PC-9 (cell line): ENCODE results near the gene ENO4. TPM values are rescaled to one million over a fixed set of nuclear protein-coding genes. Genes with fewer than 3 reads are reported as not detected.

Experiments
- BruUV-seq: library from RNA; stranded (reverse); fragments of 400-500 nt; replicated peaks from 2 replicates; lab custom pipeline; 2021; lab: Mats Ljungman, UMichigan
- CTCF ChIA-PET: fragments of 300-600 bp; sonication (Branson Sonifier 250); formaldehyde crosslinking; loops from one replicate; lab custom pipeline; 2022; ENCODE audit warnings: antibody characterized with exemption; lab: Charles Lee
- POLR2A ChIA-PET: fragments of 300-600 bp; sonication (Branson Sonifier 250); formaldehyde crosslinking; loops from one replicate; lab custom pipeline; 2022; ENCODE audit warnings: antibody characterized with exemption; ENCODE audit not compliant: unreplicated experiment; lab: Charles Lee
- DNase-seq, 2 experiments: peaks; one replicate each; pipeline versions ENCODE4 v3.0.0 to v3.0.0-alpha.2; 2015 to 2022; ENCODE audit warnings: mixed read lengths in 1 of 2
- H2AFZ ChIP-seq: fragments of 200-600 bp; sonication (generic); 2 replicates; pipeline ENCODE4 v1.8.1; 2017; ENCODE audit warnings: antibody characterized with exemption
- H3F3A ChIP-seq: fragments of 200-600 bp; sonication (generic); 2 replicates; pipeline ENCODE4 v1.8.1; 2017; ENCODE audit warnings: antibody characterized with exemption, mild to moderate bottlenecking, low read depth; ENCODE audit not compliant: insufficient read depth
- H3K27ac ChIP-seq: fragments of 200-600 bp; sonication (generic); 2 replicates; pipeline ENCODE4 v1.6.1; 2016; ENCODE audit warnings: mixed run types
- H3K27me3 ChIP-seq: fragments of 200-600 bp; sonication (generic); 2 replicates; pipeline ENCODE4 v1.6.1; 2016; ENCODE audit warnings: low read depth, mixed run types; ENCODE audit not compliant: insufficient read depth
- H3K36me3 ChIP-seq: fragments of 200-600 bp; sonication (generic); 2 replicates; pipeline ENCODE4 v1.6.1; 2016; ENCODE audit warnings: low read depth, mixed run types
- H3K4me1 ChIP-seq: fragments of 200-600 bp; sonication (generic); replicated peaks from 2 replicates; pipeline ENCODE4 v1.6.1; 2016; ENCODE audit warnings: mixed run types; ENCODE audit not compliant: insufficient read depth
- H3K4me2 ChIP-seq: fragments of 200-600 bp; sonication (generic); 2 replicates; pipeline ENCODE4 v1.6.1; 2017; ENCODE audit warnings: mixed run types
- H3K4me3 ChIP-seq: fragments of 200-600 bp; sonication (generic); 2 replicates; pipeline ENCODE4 v1.6.1; 2016; ENCODE audit warnings: mixed run types
- H3K79me2 ChIP-seq: fragments of 200-600 bp; sonication (generic); 2 replicates; pipeline ENCODE4 v1.6.1; 2017; ENCODE audit warnings: low read depth, mixed run types
- H3K9me2 ChIP-seq: fragments of 200-600 bp; sonication (generic); 2 replicates; pipeline ENCODE4 v1.8.1; 2017; ENCODE audit warnings: mild to moderate bottlenecking; ENCODE audit not compliant: insufficient read depth
- H3K9me3 ChIP-seq: fragments of 200-600 bp; sonication (generic); 2 replicates; pipeline ENCODE4 v1.8.1; 2016; ENCODE audit warnings: low read depth; ENCODE audit not compliant: insufficient read depth
- H4K20me1 ChIP-seq: fragments of 200-600 bp; sonication (generic); 2 replicates; pipeline ENCODE4 v1.8.1; 2017; ENCODE audit not compliant: insufficient read depth
- CTCF ChIP-seq: fragments of 200-600 bp; sonication (generic); conservative IDR thresholded peaks from 2 replicates; pipeline ENCODE4 v1.6.1; 2017; ENCODE audit warnings: mixed run types, antibody characterized with exemption, mild to moderate bottlenecking, moderate library complexity
- EZH2 ChIP-seq: fragments of 200-600 bp; sonication (generic); IDR thresholded peaks from 2 replicates; pipeline ENCODE4 v1.8.0; 2017; ENCODE audit warnings: antibody characterized with exemption, low read depth
- intact Hi-C: fragments of 100-400 bp; cut with micrococcal nuclease; formaldehyde crosslinking; loops from one replicate; pipeline ENCODE4 v1.10.0; 2022; ENCODE audit not compliant: unreplicated experiment
- total RNA-seq: library from RNA; stranded (reverse); gene quantifications from 2 replicates; pipeline ENCODE4 v1.2.3, GENCODE V29; 2021

Gene ENO4
- total RNA-seq, 1 experiment from 2014 or later, result 0.79 TPM

- intact Hi-C loops, result no loop called here
- Histone ChIP-seq H3K27me3 (no peaks in the 10 kb centered on the region), H3K4me1 (no peaks in the 10 kb centered on the region), H3K9me3 (no peaks in the 10 kb centered on the region), H3K9me2 (no peaks in the 10 kb centered on the region), H3K36me3 (no peaks in the 10 kb centered on the region), H3K4me2 (no peak overlapping the region), H3K27ac (no peak overlapping the region), H3K79me2 (no peaks in the 10 kb centered on the region), H3F3A (no peaks in the 10 kb centered on the region), H2AFZ (no peak overlapping the region), H4K20me1 (no peaks in the 10 kb centered on the region), H3K4me3 (no peak overlapping the region)
- TF ChIP-seq CTCF, result no peak
- no peak for TF ChIP-seq EZH2
- BruUV-seq, result no TSS peak
- DNase-seq, result no peak
- ChIA-PET CTCF (no interaction called here), POLR2A (no interaction called here)
Measured at GRCh38 chr10:116926426-116926825, 77.1 kb downstream of the ENO4 start.

DNA sequence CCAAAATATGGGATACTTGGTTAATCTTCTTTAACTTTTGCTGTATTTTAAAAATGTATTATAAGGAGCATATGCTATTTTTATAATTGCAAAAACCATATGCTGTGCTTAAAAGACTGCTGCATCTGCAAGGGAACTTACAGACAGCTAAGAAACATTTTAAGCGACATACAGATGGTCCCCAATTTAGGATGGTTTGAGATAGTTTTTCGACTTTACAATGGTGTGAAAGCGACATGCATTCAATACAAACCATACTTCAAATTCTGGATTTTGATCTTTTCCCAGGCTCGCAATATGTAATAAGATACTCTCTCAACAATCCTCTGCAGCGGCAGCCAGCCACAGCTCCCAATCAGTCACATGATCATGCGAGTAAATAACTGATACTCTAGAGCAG lies 82.5 kb downstream of the ENO4 start:
- Histone ChIP-seq H3K9me2 (no peaks in the 10 kb centered on the region), H3K27ac (no peak overlapping the region), H3K4me2 (no peak overlapping the region), H2AFZ (no peak overlapping the region), H3F3A (no peaks in the 10 kb centered on the region), H3K36me3 (no peaks in the 10 kb centered on the region), H3K4me1 (no peaks in the 10 kb centered on the region), H3K4me3 (no peak overlapping the region), H4K20me1 (no peaks in the 10 kb centered on the region), H3K79me2 (no peaks in the 10 kb centered on the region), H3K9me3 (no peaks in the 10 kb centered on the region), H3K27me3 (no peaks in the 10 kb centered on the region)
- no peak for DNase-seq
- TF ChIP-seq CTCF (no peak), EZH2 (no peak)
- ChIA-PET CTCF (no interaction called here), POLR2A (no interaction called here)
- no TSS peak for BruUV-seq
- intact Hi-C loops, result no loop called here

Other genes starting within 250 kb of the ENO4 start
- not detected in 2 replicates for gene PNLIPRP2, start 228.5 kb upstream of the ENO4 start, total RNA-seq
- 11.3 and 12.1 TPM in 2 replicates for gene HSPA12A, start 106.9 kb upstream of the ENO4 start, total RNA-seq
- 24.5 and 33.6 TPM in 2 replicates for gene SHTN1, start 155.7 kb downstream of the ENO4 start, total RNA-seq